Stimulated activated CD4-positive, alpha-beta T cell treated with anti-CD3 and anti-CD28 coated beads, Interleukin-15, amount 100 ng/mL, for 1 hour (primary cell): ENCODE measurements around the gene GNG2.

ENCODE experiments used
- DNase-seq, 2 donors: peaks; one replicate each; pipeline ENCODE4 v3.0.0-alpha.2; 2020; ENCODE audit warnings: low read depth in 1 of 2, low spot score in 1 of 2

GNG2 gene

DNA sequence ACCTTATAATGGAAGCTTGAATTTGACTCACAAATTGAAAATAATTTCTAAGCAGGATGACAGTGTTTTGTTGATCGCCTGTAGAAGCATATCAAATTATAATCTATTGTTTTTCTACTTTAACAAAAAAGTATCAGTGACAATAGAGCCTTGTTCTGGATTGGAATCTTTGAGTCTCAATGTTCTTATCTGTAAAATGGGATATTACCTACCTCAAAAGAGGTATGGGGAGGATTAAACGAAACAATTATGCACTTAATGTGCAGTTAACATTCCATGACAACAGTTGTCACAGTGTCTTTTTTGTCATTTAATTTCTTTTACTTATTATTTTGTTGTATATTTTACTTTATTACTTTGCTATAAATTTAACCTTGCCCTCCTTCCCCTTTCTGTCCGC is 130.1 kb downstream of the GNG2 start:
- DNase-seq = no peak

DNA sequence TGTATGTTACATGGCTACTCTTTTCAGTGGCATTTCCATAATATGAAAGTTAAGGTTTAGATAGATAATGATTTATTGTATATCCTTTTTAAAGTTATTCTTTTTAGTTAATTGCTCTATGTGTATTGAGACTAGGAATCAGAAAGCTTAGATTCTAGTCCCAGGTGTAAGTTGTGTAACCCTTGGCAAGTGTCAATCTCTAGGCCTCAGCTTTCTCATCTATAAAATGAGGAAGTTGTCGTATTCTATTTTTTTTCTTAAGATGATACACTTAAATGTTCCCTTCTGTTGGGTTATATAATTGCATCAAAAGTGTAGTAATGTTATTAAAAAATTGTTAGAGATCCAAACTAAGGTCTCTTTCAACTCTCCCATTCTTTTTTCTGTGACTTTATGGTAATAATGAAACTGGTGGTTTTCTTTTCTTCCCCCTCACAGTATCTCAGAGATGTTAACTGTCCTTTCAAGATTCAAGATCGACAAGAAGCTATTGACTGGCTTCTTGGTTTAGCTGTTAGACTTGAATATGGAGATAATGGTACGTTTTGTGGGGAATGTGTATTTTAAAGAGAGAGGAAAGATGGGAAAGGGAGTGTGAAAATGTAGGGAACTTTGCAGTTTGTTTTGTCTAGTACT is 133.0 kb downstream of the GNG2 start:
- DNase-seq = no peak

DNA sequence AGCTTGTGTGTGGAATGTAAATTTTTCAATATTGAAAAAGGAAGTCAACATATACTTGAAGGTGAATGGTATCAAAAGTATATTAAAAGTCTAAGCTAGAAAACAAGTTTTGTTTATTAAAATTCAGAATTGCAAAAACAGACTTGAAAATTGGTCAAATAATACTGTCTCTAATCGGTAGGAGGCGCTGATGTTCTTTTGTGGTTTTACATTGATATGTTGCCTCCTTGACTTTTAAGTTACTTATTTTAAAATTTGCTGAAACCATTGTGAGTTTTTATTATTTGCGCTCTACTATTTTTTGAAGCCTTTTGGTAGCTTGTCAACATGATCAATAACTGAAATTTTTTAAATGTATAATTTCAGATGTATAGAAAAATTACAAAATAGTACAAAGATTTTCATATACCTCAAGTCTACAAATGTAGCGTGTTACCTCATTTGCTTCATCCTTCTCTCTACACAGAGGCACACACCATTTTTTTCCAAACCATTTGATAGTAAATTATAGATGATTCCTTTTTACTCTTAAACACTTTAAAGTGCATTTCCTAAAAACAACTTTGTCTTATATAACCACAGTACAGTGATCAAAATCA is 135.8 kb downstream of the GNG2 start:
- no peak for DNase-seq

DNA sequence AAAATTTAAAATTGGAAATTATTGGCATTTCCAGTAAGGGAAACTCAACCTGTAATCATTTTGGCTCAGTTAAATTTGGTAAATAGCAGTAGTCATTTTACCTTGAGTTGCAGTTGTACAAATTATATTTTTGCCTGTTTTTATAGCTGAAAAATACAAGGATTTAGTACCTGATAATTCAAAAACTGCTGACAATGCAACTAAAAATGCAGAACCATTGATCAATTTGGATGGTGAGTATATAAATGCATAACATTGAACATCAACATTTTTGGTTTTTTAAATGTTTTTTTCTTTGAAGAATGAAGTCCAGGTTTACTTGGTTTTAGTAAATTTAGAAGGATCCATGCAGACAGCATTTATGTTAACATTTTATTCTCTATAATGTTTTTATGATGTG is 137.9 kb downstream of the GNG2 start:
- no peak for DNase-seq

DNA sequence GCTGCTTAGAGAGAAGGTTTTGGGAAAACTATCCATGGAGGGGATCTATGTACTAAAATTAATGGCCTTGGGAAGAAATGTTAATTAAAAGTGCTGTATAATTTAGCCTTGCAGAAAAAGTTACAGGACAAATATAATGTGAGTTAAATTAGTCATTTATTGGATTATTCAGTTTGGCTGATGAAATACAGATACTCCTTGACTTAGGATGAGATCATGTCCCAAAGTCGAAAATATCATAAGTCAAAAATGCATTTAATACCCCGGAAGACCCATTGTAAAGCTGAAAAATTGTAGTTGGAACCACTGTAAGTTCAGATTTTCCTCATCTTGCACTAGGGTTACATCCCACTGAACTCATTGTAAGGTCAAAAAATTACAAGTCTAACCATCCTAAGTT is 138.7 kb downstream of the GNG2 start:
- DNase-seq = no peak

DNA sequence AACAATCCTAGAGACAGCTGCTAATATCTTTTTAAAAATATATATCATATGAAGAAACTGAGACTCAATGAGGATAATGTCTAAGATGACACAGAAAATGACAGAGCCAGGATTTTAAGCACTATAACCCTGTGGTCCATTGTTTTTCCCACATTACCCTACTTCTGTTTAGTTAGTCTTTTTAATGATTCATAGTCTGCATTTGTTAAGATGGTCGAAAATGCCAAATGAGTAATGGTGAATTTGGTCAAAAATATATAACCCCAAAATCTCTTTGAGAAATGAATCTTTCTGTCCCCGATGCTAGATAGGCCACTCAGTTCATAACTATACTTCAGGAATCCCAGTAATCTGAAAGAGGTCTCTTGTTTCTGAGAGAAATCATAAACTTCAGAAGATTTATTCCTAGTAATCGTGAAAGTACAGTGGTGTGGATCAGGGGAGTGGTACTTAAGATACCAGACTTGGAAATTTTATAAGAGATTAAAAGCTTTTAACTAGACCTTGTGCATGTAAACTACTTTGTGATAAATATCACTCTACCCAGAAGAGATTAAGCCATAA is 139.7 kb downstream of the GNG2 start:
- DNase-seq = no peak

DNA sequence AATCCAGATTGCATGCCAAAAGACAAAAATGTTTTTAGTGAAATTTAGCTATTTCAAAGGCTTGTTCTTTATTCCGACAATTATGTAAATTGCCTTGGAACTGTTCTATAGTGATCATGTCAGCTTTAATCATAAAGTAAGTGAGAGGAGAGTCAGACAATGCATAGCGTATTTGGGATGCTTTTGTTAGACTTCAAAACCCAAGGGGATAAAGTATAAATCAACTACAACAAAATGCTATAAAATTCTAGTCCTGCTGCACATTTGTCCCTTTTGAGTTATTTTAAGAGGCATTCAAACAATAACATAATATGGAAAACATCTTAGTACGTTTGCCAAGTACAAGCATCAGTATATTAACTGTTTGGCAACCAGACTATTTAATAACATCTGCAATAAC is 140.3 kb downstream of the GNG2 start:
- DNase-seq = no peak

DNA sequence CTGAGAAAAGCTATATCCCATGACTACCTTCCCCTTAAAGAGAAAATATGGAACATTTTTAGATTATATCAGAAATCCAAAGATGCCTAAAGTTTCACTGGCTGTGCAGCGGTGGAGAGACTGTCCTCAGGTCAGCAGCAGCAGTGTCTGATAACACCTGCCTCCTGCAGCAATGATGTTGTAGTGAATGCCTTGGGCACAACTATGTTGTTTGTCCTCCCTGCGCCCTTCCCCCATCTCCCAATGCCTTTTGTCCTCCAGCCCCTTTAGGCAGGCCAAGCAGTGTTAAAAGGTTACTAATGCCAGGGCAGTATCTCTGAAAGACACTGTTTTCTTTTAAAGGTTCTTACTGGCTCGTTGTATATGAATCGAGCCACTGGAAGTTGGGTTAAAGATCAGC is 142.1 kb downstream of the GNG2 start:
- DNase-seq = no peak

DNA sequence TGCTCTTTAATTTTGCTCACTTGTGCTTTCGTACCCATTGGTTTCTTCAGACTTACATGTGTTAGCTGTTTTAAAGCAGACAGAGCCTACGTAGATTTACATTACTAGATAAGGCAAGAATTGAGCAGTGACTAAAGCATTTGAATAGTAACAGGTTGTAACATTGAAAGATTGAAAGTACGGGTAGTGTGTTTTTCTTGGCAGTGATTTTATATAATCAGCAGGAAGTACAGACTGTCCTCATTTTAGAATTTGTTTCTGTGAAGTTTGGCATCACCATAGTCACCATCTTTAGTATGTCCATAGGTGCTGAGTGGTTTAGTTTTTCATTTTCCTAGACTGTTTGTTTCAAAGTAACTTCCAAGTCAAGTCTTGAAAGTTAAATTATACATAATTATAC is 142.9 kb downstream of the GNG2 start:
- no peak for DNase-seq

DNA sequence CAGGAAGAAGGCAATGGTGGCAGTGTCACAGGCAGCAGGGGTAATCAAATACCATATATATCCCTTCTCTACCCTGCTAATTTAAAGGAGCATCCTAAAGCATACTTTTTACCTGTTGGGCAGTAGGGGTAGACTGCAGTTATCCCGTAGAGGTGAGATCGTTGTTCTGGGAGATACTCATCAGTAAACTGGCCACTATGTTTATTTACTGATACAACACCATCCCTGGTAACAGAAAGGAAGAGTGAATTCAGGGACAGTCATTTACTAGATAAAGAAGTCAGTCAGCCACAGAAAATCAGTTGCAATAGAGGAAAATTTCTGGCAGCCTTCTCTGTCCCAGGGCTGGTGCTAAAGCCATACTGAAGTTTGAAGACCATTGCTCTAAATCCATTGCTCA is 145.2 kb downstream of the GNG2 start:
- DNase-seq = no peak

DNA sequence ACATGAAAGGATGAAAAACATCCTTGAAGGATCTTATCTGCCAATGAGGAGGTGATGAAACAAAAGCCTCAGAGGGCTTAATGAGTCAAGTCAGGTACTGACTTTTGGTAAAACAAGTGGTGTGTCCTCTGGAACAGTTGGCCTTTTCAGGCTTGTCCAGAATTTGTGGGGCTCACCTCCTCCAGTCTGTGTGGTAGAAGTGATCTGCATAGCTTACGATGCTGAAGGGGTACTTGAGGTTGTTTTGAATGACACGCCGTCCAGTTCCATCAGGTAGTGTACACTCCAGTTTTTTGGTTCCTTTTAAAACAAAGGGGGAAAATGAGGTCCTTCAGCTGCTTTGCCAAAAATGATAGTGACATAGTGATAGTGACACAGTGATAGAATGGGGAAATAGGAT is 145.9 kb downstream of the GNG2 start:
- no peak for DNase-seq

DNA sequence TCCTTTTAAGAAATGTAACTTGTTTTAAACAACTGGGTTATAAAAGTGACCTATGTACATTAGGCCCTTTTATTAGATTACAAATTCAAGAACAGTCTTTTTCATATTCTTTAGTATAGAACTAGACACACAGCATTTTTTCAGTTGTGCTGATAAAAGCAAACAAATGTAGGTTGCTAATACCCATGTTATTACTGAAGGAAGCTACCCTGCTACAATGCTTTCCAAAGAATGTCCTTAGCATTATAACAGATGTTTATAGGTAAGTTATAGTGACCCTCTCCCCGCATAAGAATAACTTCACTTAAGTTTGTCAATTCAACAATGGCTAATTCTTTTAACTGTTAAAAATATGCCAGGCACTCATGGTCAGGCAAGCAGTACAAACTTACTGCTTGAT is 146.8 kb downstream of the GNG2 start:
- no peak for DNase-seq

DNA sequence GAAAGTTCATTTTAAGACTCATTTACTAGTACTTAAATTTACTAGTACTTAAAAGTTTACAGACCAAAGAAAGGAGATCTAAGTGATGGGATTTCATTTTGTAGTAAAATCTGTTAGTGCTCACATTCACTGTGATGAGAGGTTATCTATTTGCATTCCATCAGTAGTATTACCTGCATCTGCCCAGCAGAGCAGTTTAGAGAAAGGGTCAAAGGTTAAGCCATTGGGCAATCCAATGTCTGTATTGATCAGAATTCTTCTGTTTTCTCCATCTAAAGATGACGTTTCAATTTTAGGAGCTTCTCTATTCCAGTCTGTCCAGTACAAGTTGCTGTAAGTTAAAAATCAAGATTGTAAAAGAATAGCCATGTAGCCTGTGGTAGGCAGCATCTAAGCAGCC is 147.2 kb downstream of the GNG2 start:
- no peak for DNase-seq

DNA sequence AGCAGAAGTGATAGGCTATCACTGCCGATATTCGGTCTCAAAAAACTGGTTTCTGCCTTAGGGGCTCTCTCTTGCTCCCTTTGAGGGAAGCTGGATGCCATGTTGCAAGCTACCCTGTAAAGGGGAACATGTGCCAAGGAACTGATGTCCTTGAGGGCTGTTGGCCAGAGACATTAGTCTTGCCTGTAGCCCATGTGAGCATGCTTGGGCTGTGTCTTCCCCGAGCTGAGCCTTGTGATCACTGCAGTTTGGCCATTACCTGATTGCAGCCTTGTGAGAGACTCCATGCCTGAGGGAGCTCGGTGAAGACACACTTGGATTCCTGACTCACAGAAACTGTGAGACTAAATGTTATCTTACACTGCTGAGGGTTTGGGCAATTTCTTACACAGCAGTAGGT is 147.7 kb downstream of the GNG2 start:
- DNase-seq = no peak

DNA sequence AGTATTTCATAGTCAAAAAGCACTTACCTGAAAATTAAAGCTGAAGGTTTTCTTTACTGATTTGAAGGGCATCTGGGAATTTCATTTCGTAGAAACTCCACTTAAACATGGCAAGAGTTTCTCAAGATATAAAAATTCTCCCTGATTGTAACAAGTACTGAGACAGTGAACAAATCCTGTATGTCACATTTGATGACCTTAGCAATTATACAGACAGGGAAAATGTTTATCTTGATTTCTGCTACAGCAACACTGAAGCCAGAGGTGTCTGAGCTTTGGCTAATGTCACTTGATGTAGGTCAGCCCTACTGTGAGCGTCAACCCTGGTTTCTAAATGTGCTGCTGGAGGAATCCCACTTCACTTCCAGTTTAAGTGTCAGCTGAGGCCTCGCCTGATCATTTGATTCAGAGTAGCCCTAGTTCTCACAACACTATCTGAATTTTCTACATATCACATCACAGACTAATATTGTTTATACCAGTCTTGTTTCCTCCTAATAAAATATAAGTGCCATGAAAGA is 149.8 kb downstream of the GNG2 start:
- no peak for DNase-seq

DNA sequence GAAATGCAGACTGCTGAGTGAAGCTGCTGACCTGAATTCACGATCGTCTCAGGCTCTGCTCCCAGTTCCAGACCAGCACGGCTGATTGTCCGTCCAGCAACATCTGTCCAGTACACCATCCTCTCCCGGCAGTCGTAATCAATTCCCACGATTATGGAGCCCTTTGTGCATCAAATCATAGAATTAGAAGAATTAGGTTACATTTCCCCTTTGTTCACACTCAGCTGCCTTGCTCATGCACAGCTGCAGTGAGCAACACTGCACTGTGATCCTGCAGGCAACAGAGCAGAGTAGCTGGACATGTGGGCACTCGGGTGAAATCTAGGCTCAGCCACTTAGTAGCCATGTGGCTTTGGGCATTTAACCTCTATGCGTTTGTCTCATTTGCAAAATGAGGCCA is 151.1 kb downstream of the GNG2 start:
- DNase-seq = no peak

DNA sequence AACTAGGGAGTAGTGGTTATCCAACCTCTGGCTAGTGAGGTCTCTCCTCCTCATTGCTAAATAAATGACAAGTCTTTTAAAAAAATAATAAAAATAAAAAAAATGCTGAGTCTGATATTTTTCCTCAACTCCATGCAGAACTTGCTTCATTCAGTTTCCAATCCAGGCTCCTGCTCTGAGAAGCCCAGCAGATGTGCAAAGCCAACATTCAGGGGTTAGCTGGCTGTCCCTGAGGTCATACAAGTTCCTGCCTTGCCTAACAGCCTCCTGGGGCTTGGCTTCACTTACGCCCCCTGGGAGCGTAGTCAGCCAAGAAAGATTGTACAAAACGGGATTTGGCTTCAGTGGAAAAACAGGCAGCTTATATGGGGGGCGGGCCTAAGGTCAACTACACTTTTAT is 152.2 kb downstream of the GNG2 start:
- no peak for DNase-seq

DNA sequence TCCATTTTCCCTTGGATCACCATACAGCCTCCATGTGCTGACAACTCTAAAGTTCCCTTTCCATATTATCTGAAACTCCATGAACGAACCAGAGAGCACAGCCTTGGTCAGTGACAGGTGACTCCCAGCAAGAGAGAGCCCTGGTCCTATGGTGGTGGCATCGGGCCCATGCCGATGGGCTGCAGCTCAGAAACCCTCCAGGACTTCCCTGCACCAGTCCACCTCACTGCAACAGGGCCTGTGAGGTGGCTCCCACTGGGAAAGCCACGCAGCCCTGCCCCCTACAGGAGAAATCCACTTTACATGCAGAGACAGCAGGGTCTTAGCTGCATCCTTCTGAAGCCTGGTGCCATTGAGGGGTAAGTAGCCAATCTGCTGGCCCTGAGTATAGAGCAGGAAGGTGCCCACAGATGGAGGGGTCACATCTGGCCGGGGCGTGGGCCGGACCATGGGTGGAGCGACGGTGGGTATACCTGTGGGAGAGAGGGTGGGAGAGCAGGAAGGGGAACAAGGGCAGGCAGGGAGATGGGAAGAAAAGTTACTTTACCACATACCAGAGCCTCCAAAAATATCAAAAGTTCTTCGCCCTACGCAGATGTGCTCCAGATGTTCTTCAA is 153.7 kb downstream of the GNG2 start:
- DNase-seq = no peak

DNA sequence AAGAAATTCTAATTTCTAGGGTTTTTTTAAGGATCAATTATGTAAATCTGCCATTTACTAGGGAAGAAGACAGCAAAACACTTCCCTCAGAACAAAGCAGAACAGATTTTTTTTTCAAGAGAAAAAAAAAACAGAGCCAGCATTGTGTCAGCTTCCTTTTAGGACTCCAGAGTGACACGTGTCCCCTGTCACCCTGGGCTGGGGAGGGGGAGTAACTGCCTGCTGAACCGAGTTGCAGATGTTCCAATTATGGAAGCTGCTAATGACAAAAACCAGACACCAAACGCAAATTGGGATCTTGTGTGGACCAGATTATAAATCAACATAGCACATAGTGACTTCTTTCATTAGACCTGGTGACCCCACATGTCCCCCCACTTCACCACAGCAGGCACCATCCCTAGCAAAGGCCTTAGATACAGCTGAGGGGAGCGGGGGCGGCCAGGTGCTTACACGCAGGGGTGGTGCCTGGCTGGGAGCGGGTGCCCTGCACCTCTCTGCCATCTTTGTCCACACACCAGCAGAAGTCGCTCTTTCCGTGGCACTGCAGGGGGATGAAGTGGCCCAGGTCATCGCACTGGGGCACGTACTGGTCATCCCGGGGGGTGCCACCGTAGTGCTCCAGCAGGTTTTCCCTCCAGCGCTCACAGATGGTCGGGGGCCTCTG is 154.3 kb downstream of the GNG2 start:
- no peak for DNase-seq

DNA sequence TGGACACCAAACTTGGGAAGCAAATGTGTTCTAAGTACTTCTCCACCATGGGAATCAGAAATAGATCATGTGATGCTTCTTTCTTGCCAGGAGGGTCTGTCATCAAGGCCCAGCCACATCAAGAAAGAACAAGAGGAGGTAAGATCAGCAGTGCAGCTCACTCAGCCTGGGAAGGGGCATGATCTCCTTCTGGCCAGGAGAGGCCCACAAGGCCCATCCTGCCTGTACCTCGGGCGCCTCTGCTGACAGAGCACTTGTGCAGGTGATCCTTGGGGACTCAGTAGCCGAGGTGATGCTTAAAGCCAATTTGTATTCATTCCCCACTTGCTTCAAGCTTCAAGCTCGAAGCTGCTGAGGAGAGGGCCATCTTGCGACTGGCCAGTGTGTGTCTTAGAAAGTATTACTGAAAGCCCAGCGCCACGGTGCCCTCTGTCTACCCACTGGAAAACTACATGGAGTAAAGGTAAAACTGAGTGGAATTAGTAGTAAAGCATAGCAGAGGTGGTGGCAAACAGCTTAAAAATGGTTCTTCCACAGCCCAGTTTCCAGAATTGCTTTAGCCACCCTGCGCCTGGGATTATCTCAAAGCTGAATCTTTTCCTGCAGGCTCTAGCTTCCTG is 155.1 kb downstream of the GNG2 start:
- no peak for DNase-seq

DNA sequence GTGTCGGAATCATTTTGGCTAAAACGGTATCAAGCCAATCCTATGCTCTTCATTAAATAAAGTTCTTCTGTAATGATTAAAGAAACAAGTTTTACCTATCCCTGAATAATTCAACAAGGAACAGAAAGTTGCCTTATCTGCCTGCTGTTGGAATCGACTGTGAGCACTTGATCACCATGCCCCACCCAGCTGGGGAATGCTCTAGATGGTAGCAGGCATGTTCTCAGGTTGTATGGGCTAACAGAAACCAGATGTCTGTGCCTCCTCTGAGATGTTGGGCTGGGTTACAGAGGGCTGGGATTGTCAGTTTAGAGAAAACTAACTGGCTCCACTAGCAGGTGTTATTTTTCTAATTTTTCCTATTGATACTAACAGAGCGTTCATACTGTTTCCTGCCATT is 157.8 kb downstream of the GNG2 start:
- no peak for DNase-seq

DNA sequence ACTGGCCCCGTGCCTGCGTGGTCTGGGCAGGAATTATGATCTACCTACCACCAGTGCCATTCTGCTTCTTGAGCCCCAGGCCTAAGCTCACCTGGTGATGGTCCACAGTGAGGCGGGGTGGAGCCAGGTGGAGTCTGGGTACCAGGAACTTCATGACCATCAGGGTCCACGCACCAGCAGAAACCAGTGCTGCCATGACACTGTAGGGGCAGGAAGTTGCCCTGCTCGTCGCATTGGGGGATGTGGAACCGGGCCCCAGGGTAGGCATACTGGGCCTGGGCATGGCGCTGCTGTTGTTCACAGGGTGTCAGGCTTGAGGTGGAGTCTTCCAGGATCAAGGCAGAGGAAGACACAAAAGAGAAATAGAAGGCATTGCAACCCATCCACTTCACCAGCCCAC is 158.6 kb downstream of the GNG2 start:
- DNase-seq = no peak
